SK-N-SH (cell line): Measurements from ENCODE around the gene C3orf38. TPM values are rescaled to one million over a fixed set of nuclear protein-coding genes. Genes with fewer than 3 reads are reported as not detected.

Experiments
- CTCF ChIA-PET: fragments of 300-600, 350-600 bp; formaldehyde crosslinking; extraction: SDS; loops from one replicate; lab custom pipeline; 2021; lab: Yijun Ruan, JAX
- POLR2A ChIA-PET: fragments of 350-600 bp; sonication (Branson Sonifier 250); formaldehyde crosslinking; extraction: SDS; loops from one replicate; lab custom pipeline; 2020; ENCODE audit warnings: antibody characterized with exemption, inconsistent platforms; lab: Yijun Ruan, JAX
- DNase-seq: peaks from one replicate; pipeline ENCODE4 v3.0.0; 2012
- H2AFZ ChIP-seq: fragments of 200-600 bp; sonication (generic); 2 replicates; pipeline ENCODE4 v1.8.1; 2016; ENCODE audit warnings: antibody characterized with exemption, mild to moderate bottlenecking, low read depth
- H3F3A ChIP-seq: fragments of 200-600 bp; sonication (generic); replicated peaks from 2 replicates; pipeline ENCODE3; 2016; ENCODE audit warnings: antibody characterized with exemption, mild to moderate bottlenecking; ENCODE audit not compliant: insufficient read depth
- H3K27ac ChIP-seq, 2 experiments: fragments of 200-500 bp in 1 of 2; fragments of 200-600 bp in 1 of 2; sonication (Bioruptor generic) in 1 of 2; sonication (generic), shearing (Covaris generic) in 1 of 2; 2 replicates each; pipeline versions ENCODE4 v1.5.1 to v1.6.1; 2014 to 2016; ENCODE audit warnings: low read depth in 2 of 2, inconsistent platforms in 1 of 2, low read length in 1 of 2, mild to moderate bottlenecking in 1 of 2, mixed read lengths in 1 of 2
- H3K27me3 ChIP-seq: fragments of 200-600 bp; sonication (generic), shearing (Covaris generic); 2 replicates; pipeline ENCODE4 v1.6.1; 2016; ENCODE audit warnings: mixed run types; ENCODE audit not compliant: insufficient read depth
- H3K36me3 ChIP-seq, 2 experiments: fragments of 200-500 bp in 1 of 2; fragments of 200-600 bp in 1 of 2; sonication (Bioruptor generic) in 1 of 2; sonication (generic) in 1 of 2; replicated peaks in 1 of 2; 2 replicates each; pipeline versions ENCODE3 to v1.5.1; 2014 to 2016; ENCODE audit warnings: low read length in 1 of 2, mild to moderate bottlenecking in 1 of 2; ENCODE audit not compliant: insufficient read depth in 2 of 2, control insufficient read depth in 1 of 2
- H3K4me1 ChIP-seq, 2 experiments: fragments of 200-500 bp in 1 of 2; fragments of 200-600 bp in 1 of 2; sonication (Bioruptor generic) in 1 of 2; sonication (generic), shearing (Covaris generic) in 1 of 2; 2 replicates each; pipeline versions ENCODE4 v1.5.1 to v1.6.1; 2014 to 2016; ENCODE audit warnings: low read depth in 1 of 2, low read length in 1 of 2, mixed run types in 1 of 2; ENCODE audit not compliant: insufficient read depth in 2 of 2, control insufficient read depth in 1 of 2
- H3K4me2 ChIP-seq: fragments of 200-600 bp; sonication (generic), shearing (Covaris generic); 2 replicates; pipeline ENCODE4 v1.6.1; 2017; ENCODE audit warnings: mixed run types
- H3K4me3 ChIP-seq, 2 experiments: fragments of 200-500 bp in 1 of 2; fragments of 200-600 bp in 1 of 2; sonication (Bioruptor generic) in 1 of 2; sonication (generic), shearing (Covaris generic) in 1 of 2; 2 replicates each; pipeline versions ENCODE4 v1.5.1 to v1.8.1; 2014 to 2016; ENCODE audit warnings: low read depth in 2 of 2, inconsistent platforms in 1 of 2, low read length in 1 of 2, mild to moderate bottlenecking in 1 of 2, mixed read lengths in 1 of 2, moderate library complexity in 1 of 2
- H3K79me2 ChIP-seq: fragments of 200-600 bp; sonication (generic); 2 replicates; pipeline ENCODE4 v1.8.1; 2017; ENCODE audit warnings: mild to moderate bottlenecking; ENCODE audit not compliant: insufficient read depth
- H3K9ac ChIP-seq: fragments of 200-600 bp; sonication (generic); 2 replicates; pipeline ENCODE4 v1.6.1; 2017; ENCODE audit warnings: mixed run types
- H3K9me2 ChIP-seq: fragments of 200-600 bp; sonication (generic); 2 replicates; pipeline ENCODE4 v1.6.1; 2017; ENCODE audit warnings: mixed run types
- H3K9me3 ChIP-seq: fragments of 200-600 bp; sonication (generic); 2 replicates; pipeline ENCODE4 v1.6.1; 2017; ENCODE audit warnings: mixed run types, mild to moderate bottlenecking, moderate library complexity
- H4K20me1 ChIP-seq: fragments of 200-600 bp; sonication (generic); 2 replicates; pipeline ENCODE4 v1.6.1; 2017; ENCODE audit warnings: mild to moderate bottlenecking, mixed run types; ENCODE audit not compliant: insufficient read depth
- CHD2 ChIP-seq: fragments of 150-350 bp; IDR thresholded peaks from 2 replicates; pipeline ENCODE4 v1.6.1; 2018; ENCODE audit warnings: low read length; ENCODE audit not compliant: partially characterized antibody
- FOXM1 ChIP-seq: IDR thresholded peaks from 2 replicates; pipeline ENCODE4 v1.4.0; 2012; ENCODE audit warnings: low read depth, mild to moderate bottlenecking
- NRF1 ChIP-seq: IDR thresholded peaks from 2 replicates; pipeline ENCODE4 v1.6.1; 2012; ENCODE audit warnings: low read depth, mild to moderate bottlenecking, low read length
- RAD21 ChIP-seq: IDR thresholded peaks from 2 replicates; pipeline ENCODE4 v1.6.1; 2012; ENCODE audit warnings: mild to moderate bottlenecking, low read length
- RFX5 ChIP-seq: IDR thresholded peaks from 2 replicates; pipeline ENCODE4 v1.6.1; 2012; ENCODE audit warnings: mild to moderate bottlenecking, improper control_type of control experiment, low read length
- RXRA ChIP-seq: IDR thresholded peaks from 2 replicates; pipeline ENCODE4 v1.4.0; 2012; ENCODE audit warnings: low read depth, mild to moderate bottlenecking, borderline replicate concordance
- SIN3A ChIP-seq: IDR thresholded peaks from 2 replicates; pipeline ENCODE4 v1.6.1; 2012; ENCODE audit warnings: low read depth, mild to moderate bottlenecking, low read length, moderate library complexity, borderline replicate concordance
- SMC3 ChIP-seq: IDR thresholded peaks from 2 replicates; pipeline ENCODE4 v1.6.1; 2012; ENCODE audit warnings: low read depth, low read length, improper control_type of control experiment
- YY1 ChIP-seq: IDR thresholded peaks from 2 replicates; pipeline ENCODE4 v1.4.0; 2012; ENCODE audit warnings: low read depth, mild to moderate bottlenecking
- WGBS: methylation state at CpG from one replicate; pipeline ENCODE4 v1.1.6; 2017; ENCODE audit warnings: low lambda C conversion rate; 5-methylcytosine and 5-hydroxymethylcytosine counted together
- polyA plus RNA-seq, 3 experiments: library from polyadenylated mRNA; depleted of rRNA; stranded (reverse); fragments of >200 nt; gene quantifications; 2 replicates each; pipeline ENCODE4 v1.2.3, GENCODE V29; 2012
- TF ChIP-seq, protein P1 (sequence below): fragments of 200-600 bp; sonication (generic); IDR thresholded peaks from 2 replicates; pipeline ENCODE4 v1.6.1; 2017; ENCODE audit warnings: antibody characterized with exemption, mild to moderate bottlenecking, moderate library complexity

The C3orf38 gene
- polyA plus RNA-seq, 1 of the 3 experiments (the other 2 are of a cell fraction), result 4.5 TPM

DNA sequence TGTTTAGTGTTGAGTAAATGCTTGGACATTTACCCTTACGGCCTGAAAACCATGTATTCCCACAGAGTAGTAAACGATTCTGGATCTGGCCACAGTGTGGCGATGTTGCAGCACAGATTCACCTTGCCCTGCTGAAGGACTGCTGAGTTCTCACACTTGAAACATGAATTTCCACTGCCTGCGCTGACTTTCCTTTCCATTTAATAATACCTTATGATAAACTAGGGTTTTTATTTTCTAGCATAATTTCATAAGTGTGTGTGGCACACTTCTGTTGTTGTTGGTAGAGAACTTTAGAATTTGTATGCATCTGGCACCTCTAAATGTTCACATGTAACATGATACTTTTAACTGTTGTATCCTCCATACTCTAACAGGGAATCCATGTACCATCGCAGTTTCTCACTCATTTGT lies 53.9 kb downstream of the C3orf38 start:
- no peak overlapping the region for H2AFZ ChIP-seq
- ChIA-PET CTCF (no interaction called here), POLR2A (no interaction called here)
- no peaks in the 10 kb centered on the region for H3K36me3 ChIP-seq
- no peak for TF ChIP-seq CHD2
- no peak for TF ChIP-seq SIN3A
- TF ChIP-seq, protein P1, sequence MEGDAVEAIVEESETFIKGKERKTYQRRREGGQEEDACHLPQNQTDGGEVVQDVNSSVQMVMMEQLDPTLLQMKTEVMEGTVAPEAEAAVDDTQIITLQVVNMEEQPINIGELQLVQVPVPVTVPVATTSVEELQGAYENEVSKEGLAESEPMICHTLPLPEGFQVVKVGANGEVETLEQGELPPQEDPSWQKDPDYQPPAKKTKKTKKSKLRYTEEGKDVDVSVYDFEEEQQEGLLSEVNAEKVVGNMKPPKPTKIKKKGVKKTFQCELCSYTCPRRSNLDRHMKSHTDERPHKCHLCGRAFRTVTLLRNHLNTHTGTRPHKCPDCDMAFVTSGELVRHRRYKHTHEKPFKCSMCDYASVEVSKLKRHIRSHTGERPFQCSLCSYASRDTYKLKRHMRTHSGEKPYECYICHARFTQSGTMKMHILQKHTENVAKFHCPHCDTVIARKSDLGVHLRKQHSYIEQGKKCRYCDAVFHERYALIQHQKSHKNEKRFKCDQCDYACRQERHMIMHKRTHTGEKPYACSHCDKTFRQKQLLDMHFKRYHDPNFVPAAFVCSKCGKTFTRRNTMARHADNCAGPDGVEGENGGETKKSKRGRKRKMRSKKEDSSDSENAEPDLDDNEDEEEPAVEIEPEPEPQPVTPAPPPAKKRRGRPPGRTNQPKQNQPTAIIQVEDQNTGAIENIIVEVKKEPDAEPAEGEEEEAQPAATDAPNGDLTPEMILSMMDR, result peak; percentile 91
- no peak for TF ChIP-seq RXRA
- TF ChIP-seq FOXM1, result no peak
- peak; percentile 58 for TF ChIP-seq SMC3
- no peak for TF ChIP-seq NRF1
- TF ChIP-seq YY1, result no peak
- TF ChIP-seq RFX5, result no peak
- peak; percentile 87 for TF ChIP-seq RAD21
- no peaks in the 10 kb centered on the region for H3K79me2 ChIP-seq
- peaks cover 56% of the 10 kb centered on the region for H3K27me3 ChIP-seq
- H3K9ac ChIP-seq, result no peak overlapping the region
- H3F3A ChIP-seq, result no peaks in the 10 kb centered on the region
- no peak overlapping the region for H3K27ac ChIP-seq
- no peak overlapping the region for H3K4me2 ChIP-seq
- H3K4me3 ChIP-seq, result peak overlapping the region in 1 of 2 experiments; percentile 33; a peak in 1 of 4 replicates
- no peaks in the 10 kb centered on the region for H4K20me1 ChIP-seq
- 1% methylated on average over 5 of the region's 5 CpGs for WGBS
- H3K9me2 ChIP-seq, result no peaks in the 10 kb centered on the region
- no peaks in the 10 kb centered on the region for H3K9me3 ChIP-seq
- peak; percentile 51 for DNase-seq
- H3K4me1 ChIP-seq, result no peaks in the 10 kb centered on the region; a peak in 1 of 4 replicates

Other genes starting within 250 kb of the C3orf38 start
- gene CGGBP1, start 91.0 kb upstream of the C3orf38 start, polyA plus RNA-seq (2012; rRNA removed), result 34.5 and 38.3 TPM in 2 replicates
- gene ZNF654, start 90.7 kb upstream of the C3orf38 start, polyA plus RNA-seq (2012; rRNA removed), result 1.6 and 1.7 TPM in 2 replicates